OCI-LY1 (cell line): ENCODE measurements around the gene MTUS2.

Experiments used
- CTCF ChIP-seq: fragments of 200-600 bp; sonication (generic), shearing (Covaris generic); IDR thresholded peaks from 2 replicates; pipeline ENCODE4 v1.5.1; 2017; ENCODE audit warnings: mild to moderate bottlenecking, antibody characterized with exemption, low read length, moderate library complexity, mixed read lengths
- EZH2 ChIP-seq: fragments of 200-600 bp; sonication (generic), shearing (Covaris generic); IDR thresholded peaks from 2 replicates; pipeline ENCODE4 v1.8.0; 2017; ENCODE audit warnings: borderline replicate concordance, mixed run types, mild to moderate bottlenecking, antibody characterized with exemption, low read length, moderate library complexity, mixed read lengths

GRCh38 chr13:28964803-28965202 lies 144.7 kb downstream of the MTUS2 start:
- no peak for TF ChIP-seq CTCF
- TF ChIP-seq EZH2 = no peak
